NCI-H2227 (cell line): ENCODE measurements around the gene LRFN3.
A peak's percentile ranks its signal among the peaks of the same experiment; 100 is the strongest.
"Not testable (repeated sequence)": the region's sequence is repeated elsewhere in the genome, so short reads cannot be mapped to it uniquely, and the experiment has no call there.

Experiments
- DNase-seq: peaks from one replicate; lab custom pipeline; 2025; ENCODE audit not compliant: unreplicated experiment; lab: John Stamatoyannopoulos, UW

The LRFN3 gene

GRCh38 chr19:35938282-35939224, 2.4 kb downstream of the LRFN3 start:
- DNase-seq = no peak

GRCh38 chr19:35939307-35940077, 3.3 kb downstream of the LRFN3 start:
- DNase-seq = no peak

GRCh38 chr19:35940078-35940775, 4.1 kb downstream of the LRFN3 start:
- DNase-seq = no peak

- DNase-seq = no peak
Observed at GRCh38 chr19:35940839-35941238, 4.7 kb downstream of the LRFN3 start.

- no peak for DNase-seq
Observed at GRCh38 chr19:35942235-35942634, 6.1 kb downstream of the LRFN3 start.

GRCh38 chr19:35943321-35944301, 7.4 kb downstream of the LRFN3 start:
- no peak for DNase-seq

- no peak for DNase-seq
Observed at GRCh38 chr19:35944556-35944955, 8.4 kb downstream of the LRFN3 start.

GRCh38 chr19:35945121-35945790, 9.1 kb downstream of the LRFN3 start:
- no peak for DNase-seq

GRCh38 chr19:35946203-35946602, 10.0 kb downstream of the LRFN3 start:
- no peak for DNase-seq

- peak; percentile 55 for DNase-seq
Observed at GRCh38 chr19:35949131-35949530, 13.0 kb downstream of the LRFN3 start.

GRCh38 chr19:35955881-35956634, 19.9 kb downstream of the LRFN3 start:
- DNase-seq = no peak

GRCh38 chr19:35957411-35957810, 21.2 kb downstream of the LRFN3 start:
- DNase-seq = not testable (repeated sequence)

- no peak for DNase-seq
Observed at GRCh38 chr19:35958660-35959039, 22.5 kb downstream of the LRFN3 start.

- DNase-seq = peak; percentile 63
Observed at GRCh38 chr19:35959040-35959967, 23.1 kb downstream of the LRFN3 start.

GRCh38 chr19:35959968-35960320, 23.8 kb downstream of the LRFN3 start:
- no peak for DNase-seq

GRCh38 chr19:35960432-35960972, 24.3 kb downstream of the LRFN3 start:
- DNase-seq = no peak

- DNase-seq = no peak
Observed at GRCh38 chr19:35963514-35963913, 27.3 kb downstream of the LRFN3 start.

- no peak for DNase-seq
Observed at GRCh38 chr19:35966771-35967170, 30.6 kb downstream of the LRFN3 start.
